OCI-M2 (cell line): Measurements from ENCODE around the gene CCDC3.
"Not testable (repeated sequence)": the region's sequence is repeated elsewhere in the genome, so short reads cannot be mapped to it uniquely, and the experiment has no call there.

Experiments used
- DNase-seq: peaks from one replicate; lab custom pipeline; 2025; ENCODE audit not compliant: unreplicated experiment; lab: John Stamatoyannopoulos, UW

CCDC3 gene

DNA sequence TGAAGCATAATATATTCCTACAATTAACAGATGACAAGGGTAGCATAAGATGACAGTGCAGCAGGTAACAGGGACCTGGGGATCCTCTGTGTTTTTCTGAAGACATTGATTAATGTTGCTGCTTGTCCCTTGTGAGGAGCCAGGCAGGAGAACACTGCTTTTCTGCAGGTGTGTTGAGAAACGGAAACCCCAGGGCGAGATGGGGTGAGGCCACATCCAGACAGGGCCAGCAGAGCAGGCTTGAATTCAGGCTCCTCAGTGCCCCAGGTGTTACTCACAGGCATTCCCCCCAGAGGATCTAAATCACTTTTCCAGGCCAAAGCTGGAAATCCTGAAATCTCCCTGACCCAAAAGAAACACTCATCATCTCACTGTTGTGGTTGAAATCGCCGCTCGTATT, 105.3 kb downstream of the CCDC3 start:
- no peak for DNase-seq

DNA sequence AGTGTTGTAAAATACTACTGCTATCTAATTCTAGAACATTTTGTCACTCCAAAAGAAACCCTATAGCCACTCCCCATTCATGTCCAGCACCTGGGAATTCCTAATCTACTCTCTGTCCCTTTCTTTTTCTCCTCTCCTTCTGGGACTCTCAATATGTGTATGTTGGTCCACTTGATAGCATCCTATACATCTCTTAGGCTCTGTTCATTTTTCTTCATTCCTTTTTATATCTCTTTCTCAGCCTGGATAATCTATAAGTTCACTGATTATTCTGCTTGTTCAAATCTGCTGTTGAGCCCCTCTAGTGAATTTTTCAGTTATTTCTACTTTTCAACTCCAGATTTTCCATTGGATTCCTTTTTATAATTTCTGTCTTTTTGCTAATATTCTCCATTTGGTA, 108.6 kb downstream of the CCDC3 start:
- no peak for DNase-seq

DNA sequence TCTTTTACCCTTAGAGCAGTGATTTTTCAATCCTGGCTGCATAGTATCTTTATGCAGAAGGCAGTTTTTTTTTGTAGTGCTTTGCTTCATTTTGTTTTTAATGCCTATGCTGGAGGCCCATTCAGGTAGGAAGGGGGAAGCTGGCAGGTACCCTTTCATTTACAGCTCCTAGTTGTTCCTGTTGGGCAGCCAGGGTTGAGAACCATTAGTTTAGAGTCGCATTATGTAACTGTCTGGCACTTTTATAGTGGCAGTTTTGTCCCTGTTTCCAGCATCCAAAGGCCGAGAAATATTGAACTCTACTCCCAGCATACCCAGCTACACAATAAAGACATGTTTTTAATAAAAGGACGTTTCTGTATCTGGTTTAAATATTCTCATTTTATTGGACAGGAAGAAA, 110.6 kb downstream of the CCDC3 start:
- DNase-seq = no peak

DNA sequence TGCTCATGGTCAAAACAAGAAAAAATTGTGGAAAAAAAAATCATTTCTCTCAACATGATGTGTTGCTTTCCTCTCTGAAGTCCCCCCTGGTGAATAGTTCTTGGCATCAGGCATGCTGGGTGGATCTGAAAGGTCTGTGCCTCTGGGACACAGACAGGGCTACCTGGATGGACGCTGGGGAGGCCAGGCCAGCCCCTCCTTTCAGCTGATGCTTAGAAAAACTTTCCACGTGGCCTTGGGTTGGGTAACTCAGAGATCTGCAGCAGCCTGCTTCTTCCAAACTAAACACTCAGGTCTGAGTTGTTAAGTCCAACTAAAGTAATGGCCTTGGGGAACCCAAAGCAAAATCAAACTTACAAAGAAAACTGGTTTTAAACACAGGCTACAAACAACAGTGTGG, 113.0 kb downstream of the CCDC3 start:
- DNase-seq = no peak

DNA sequence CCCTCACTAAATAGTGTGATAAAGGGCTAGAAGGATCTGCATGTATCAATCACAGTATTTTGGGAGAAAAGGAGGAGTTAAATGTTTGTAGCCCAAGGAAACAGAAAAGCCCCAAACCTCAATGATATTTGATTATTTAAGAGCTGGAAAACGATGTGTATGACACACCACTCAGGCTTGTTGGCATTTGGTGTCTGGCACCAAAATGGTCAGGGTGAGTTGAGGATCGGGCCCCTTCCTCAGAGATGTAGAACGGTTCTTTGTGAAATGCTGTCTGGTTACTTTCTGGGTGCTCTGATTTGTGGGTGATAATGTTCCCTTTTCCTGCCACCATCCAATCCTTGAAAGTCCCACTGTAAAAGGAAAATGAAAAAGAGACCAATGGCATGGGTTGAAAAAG, 113.7 kb downstream of the CCDC3 start:
- no peak for DNase-seq

DNA sequence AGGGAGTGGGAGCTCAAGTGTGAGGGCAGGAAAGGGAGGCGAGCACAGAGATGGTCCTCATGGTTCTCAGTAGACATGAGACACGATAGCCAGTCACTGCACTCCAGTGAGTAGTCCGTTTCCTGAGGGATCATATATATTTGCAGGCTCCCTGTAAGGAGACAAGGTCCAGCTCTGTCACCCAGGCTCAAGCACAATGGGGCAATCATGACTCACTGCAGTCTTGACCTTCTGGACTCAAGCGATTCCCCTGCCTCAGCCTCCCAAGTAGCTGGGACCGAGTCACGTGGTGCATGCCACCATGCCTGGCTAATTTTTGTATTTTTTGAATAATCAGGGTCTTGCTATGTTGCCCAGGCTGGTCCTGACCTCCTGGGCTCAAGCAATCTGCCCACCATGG, 116.7 kb downstream of the CCDC3 start:
- DNase-seq = no peak

DNA sequence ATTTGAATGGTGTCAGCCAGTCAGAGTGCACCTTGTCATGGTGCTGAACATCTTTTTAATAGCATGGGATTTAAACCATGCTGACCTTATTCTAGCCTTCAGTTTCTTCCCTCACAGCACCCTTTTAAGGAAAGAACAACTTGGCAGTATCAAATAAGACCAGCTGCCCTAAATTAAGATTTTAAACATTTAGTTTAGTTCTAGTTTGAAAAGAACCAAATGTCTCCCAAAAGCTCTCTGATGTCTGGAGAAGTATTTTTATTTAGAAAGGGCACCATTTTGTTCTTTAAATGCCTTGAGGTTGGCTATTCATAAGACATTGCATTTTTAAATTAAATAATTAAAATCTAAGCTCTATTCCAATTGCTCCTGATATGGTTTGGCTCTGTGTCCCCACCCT, 121.1 kb downstream of the CCDC3 start:
- DNase-seq = no peak

DNA sequence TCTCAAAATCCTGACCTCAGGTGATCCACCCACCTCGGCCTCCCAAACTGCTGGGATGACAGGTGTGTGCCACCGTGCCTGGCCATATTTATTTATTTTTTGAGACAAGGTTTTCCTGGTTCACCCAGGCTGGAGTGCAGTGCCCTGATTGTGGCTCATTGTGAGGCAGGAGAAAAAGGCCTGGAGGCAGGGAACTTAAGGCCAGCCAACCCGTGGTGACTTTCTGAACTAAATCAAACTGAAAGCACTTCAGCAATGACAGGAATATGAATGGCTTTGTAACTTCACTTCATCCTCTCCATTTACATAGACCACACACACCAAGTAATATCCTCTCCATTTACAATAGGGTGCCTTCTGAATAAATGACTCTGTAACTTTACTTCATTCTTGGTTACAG, 124.4 kb downstream of the CCDC3 start:
- DNase-seq = no peak

DNA sequence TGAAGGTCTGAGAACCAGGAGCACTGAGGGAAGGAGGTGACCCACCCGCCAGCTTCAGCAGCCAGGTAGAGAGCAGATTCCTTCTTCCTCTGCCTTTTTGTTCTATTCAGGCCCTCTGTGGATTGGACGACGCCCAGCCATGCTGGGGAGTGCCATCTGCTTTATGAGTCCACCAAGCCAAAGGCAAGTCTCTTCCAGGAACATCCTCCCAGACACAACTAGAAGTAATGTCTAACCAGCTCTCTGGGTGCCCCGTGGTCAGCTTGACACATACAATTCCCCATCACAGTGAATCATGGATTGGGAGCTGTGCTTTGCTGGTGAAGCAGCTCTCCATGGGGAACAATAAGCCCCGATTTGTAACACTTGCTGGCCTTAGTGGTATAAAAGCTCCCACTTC, 125.2 kb downstream of the CCDC3 start:
- DNase-seq = no peak

DNA sequence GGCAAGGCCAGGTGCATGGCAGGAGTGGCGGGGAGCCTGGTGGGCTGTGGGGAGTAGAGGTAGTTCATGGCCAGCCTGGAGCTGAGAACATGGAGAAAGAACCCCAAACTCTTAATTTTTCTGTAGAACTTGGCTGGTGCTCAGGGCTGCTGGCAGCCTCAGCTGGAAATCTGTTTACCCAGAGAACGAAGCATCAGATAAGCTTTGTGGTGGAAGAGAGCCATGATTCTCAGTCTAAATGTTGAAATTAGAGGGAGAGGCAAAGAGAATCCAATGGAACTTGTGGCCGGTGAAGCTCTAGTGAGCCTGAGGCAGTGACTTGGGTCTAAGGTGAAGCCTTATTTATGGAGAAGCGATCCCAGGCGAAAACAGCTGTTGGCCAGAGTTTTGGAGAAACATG, 126.4 kb downstream of the CCDC3 start:
- no peak for DNase-seq

DNA sequence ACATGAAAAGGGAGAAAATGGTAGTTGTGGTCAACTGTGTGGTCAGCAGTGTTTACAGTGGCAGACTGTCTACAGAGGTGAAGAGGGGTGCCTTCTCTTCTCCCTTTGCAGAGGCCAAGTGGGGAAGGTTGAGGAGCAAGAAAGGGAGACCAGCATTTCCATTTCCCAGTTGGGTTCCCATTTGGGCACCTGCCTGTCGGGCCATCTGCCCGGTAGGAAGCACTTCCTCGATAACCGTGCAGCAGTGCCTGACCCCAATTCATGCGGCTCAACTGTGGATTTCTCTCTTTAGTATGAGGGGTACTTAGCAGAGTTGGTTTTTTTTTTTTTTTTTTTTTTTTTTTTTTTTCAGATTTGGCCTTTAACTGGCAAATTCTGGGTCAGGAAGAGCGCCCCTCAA, 127.0 kb downstream of the CCDC3 start:
- DNase-seq = no peak

DNA sequence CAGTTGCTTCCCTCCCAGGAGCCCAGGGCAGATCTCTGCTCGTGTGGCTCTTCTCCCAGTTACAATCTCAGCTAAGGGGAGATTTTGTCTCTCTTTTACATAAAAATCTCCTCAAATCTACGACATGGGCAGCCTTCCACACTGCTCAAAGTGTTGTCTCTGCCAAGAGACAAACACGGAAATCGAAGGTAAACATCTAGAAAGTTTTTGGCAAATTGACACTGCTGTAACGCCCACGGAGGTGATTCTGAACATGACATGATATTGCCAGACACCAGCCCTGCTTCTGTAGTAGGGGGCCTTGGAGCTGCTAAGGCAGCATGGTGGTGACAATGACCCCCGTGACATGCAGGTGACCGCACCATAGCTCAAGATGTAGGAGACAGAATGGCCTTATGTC, 128.3 kb downstream of the CCDC3 start:
- no peak for DNase-seq

DNA sequence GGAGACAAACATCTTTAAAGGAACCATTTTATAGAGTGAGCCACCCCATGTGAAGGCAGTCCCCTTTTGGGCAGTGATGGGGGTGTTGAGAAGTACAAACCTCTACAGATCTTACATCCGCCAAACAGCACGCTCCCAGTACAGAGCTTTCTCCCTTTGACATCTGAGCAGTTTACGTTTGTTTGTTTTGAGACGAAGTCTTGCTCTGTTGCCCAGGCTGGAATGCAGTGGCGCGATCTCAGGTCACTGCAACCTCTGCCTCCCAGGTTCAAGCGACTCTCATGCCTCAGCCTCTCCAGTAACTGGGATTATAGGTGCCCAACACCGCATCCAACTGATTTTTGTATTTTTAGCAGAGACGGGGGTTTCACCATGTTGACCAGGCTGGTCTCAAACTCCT, 128.9 kb downstream of the CCDC3 start:
- DNase-seq = no peak

DNA sequence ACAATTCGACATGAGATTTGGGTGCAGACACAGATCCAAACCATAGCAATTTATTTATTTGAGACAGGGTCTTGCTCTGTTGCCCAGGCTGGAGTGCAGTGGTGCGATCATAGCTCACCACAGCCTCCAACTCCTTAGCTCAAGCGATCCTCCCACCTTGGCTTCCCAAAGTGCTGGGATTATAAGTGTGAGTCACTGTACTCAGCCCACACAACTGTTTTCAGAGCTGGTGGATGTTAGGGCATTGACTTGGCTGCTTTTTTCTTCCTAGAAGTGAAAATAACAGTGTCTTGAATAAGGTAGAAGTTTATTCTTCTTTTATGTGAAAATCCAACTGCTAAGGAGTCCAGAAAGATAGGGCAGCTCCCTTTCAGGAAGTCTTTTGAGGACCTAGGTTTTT, 132.1 kb downstream of the CCDC3 start:
- DNase-seq = no peak

DNA sequence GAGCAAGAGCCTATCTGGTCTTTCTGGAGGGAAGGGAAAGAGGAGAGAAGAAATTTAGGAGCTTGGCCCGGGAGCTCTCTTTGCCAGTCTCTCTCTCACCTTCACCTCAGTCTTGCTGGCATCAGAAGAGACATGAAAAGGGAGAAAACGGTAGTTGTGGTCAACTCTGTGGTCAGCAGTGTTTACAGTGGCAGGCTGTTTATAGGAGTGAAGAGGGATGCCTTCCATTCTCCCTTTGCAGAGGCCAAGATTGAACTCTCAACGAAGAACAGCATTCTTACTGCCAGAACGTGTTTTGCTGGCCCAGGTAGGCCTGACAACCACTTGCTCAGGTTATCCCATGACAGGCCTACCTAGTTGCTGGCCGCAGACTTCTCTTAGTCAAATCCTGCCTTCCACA, 133.3 kb downstream of the CCDC3 start:
- no peak for DNase-seq

DNA sequence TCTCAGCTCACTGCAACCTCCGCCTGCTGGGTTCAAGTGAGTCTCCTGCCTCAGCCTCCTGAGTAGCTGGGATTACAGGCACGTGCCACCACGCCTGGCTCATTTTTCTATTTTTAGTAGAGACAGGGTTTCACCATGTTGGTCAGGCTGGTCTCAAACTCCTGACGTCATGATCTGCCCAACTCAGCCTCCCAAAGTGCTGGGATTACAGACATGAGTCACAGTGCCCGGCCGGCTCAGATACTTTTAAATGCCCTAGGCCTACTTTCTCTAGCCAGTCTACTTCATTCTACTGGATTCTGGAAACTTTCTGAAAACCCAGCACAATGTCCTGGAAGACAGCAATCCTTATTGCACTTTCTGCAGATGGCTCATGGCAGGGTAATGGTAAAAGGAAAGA, 136.0 kb downstream of the CCDC3 start:
- not testable (repeated sequence) for DNase-seq

DNA sequence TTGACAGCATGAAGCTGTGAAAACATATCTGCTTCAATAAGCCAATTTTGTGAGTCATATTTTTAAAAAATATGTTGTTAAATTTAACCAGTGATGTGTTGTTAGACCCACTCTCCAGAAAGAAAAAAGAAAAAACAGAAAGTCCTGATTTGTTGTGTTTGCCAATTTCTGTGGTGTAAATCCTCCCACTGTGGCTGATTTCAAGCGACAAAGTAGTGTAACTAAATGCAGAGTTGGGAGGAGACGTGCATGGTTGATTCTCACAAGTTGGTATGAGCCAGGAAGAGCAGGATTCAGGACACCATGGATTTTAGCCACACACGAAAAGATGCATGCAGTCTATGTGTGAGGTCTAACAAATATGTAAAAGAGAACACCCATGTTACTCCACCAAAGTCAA, 139.1 kb downstream of the CCDC3 start:
- DNase-seq = no peak

DNA sequence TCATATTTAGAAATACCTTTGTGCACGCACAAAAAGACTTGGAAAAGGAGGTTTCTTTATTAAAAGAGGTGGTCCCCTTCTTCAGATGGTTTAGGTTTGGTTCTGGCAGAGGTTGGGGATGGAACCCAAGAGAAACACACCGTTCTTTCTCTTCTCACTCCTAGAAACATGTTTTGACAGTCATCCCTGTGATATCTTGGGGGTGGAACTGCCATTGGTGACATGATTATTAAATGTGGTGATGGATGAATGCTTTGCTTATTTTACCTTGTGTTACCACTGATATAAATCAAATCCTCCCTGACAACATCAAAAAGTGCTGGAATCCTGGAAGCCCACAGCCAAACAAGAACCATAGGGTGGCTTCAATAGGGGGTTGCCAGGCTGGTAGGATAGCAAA, 146.5 kb downstream of the CCDC3 start:
- DNase-seq = no peak

DNA sequence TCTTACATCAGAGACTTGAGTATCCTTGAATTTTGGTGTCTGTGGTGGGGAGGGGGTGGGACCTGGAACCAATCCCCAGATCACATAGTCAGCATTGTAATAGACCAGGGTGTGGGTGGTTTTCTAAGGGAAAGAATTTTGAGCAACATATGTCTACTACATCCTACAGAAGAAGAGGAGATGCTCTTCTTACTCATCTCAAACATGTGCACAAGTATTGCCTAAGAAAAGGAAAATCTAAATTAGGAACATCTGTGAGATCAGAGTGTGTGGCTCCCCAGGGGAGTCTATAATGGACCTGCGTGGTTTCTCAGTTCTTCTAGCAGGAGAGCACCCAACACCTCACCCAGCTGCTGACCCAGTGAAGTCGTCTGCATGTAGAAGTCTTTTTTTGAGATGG, 148.8 kb downstream of the CCDC3 start:
- DNase-seq = no peak

DNA sequence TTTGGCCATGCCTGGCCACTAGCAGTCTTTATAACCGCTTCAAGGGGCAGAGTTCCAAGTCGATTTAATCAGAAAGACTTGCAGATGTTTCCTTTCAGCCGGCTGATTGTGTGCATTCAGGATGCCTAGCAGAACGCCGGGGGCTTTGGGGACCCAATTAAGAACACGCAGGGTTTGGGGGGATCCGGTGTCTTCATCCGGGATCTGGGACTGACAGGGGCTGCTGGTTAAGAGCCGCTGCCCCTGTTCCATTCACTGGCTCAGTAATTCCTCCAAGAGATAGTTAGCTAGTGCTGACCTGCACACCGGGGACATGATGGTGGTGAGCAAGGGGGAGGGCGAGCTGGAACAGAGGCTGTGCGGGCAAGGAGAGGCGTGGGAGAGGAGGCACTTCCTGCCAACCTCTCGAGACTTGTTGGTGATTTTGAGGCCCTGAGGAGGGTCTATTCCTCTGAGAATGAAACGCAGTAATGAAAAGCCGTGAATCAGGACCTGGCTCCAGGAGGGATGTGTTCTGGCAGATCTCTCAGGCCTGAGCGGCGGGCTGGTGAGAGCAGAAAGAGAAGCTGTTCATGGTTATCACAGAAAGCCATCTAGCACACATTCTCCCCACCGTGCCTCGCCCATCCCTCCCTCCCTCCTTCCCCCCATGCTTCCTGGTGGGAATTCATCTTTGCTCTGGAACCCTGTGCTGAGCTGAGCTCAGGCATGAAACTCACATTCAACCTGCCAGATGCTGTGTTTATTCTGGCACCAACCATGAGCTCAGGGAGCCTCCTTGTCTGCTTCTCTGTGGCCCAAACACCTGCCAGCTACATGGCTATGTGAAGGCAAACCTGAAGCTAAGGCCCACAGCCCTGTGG, 152.0 kb downstream of the CCDC3 start:
- DNase-seq = no peak

DNA sequence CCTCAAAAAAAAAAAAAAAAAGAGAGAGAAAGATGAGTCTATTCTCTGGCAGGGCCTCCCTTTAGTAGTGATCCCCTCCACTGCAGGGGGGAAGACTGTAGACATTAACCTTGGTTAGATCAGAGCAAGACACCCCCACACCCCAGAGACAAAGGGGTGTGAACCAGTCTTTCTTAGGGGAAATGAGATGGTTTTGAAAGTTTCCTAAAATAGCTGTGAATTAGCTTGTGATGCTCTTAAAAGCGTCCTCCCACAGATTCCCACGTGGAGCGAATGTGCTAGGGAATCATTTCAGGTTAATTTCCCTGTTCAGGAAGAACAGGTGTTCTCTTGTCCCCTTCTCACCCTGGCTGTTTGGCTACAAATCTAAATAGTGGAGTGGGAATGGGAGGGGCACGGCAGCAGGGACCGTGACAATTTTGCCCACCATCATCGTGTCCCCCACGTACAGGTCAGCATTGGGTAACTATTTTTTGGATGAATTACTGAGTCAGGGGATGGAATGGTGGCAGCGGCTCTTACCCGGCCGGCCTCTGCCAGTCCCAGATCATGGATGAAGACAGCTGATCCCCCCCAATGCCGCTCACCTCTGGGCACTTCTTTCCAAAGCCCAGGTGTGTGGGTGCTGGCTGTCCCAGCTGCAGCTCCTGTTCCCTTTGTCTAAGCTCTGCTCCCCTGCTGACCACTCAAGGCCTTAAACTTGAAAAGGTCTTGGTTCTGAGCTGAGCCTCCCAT, 152.9 kb downstream of the CCDC3 start:
- no peak for DNase-seq

DNA sequence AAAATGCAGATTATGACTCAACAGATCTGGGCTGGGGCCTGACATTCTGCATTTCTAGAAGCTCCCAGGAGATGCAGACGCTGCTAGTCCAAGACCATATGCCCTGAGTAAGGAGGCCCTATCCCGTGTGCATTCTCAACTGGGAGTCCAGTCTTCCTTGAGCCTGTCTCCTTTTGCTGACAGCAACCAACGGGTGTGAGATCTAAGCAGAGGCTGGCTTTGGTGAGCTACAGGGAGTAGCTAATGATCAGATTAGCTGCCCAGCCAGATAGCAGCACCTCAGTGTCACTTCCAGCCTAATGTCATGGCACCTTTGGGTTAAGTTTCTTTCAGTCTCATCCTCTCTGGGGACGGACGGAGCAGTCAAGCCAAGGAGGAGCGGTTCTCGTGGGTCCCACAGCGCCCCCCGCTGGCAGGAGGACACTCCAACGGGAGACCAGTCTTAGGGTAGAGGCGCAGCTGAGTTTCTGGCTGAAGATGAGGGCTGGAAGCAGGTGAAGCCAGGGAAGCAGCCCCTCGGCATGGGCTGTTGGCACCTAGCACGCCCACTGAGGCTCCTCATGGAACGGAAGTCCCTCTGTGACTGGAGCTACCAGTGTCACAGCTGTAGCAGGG, 154.0 kb downstream of the CCDC3 start:
- DNase-seq = no peak
